ENCODE measurements around the gene SLC24A3.

SLC24A3 gene

GRCh38 chr20:19415786-19416185 is 203.3 kb downstream of the SLC24A3 start:
- peaks cover 0 to 8% of the 10 kb centered on the region in 2 donors for H3K4me1 ChIP-seq (ENCODE audit: control insufficient read depth in 1 of 2, insufficient read depth in 2 of 2, low read length in 2 of 2)
- H3K27me3 ChIP-seq (ENCODE audit: low read depth, low read length): no peaks in the 10 kb centered on the region
- H3K4me3 ChIP-seq (ENCODE audit: low read depth in 1 of 2, low read length in 2 of 2): no peak overlapping the region
- no peaks in the 10 kb centered on the region for H3K36me3 ChIP-seq (ENCODE audit: control insufficient read depth in 1 of 2, insufficient read depth in 2 of 2, low read length in 2 of 2)
- H3K27ac ChIP-seq (ENCODE audit: low read length): no peak overlapping the region
- no peaks in the 10 kb centered on the region for H3K9me3 ChIP-seq (ENCODE audit: control insufficient read depth in 1 of 2, low read length in 2 of 2)

DNA sequence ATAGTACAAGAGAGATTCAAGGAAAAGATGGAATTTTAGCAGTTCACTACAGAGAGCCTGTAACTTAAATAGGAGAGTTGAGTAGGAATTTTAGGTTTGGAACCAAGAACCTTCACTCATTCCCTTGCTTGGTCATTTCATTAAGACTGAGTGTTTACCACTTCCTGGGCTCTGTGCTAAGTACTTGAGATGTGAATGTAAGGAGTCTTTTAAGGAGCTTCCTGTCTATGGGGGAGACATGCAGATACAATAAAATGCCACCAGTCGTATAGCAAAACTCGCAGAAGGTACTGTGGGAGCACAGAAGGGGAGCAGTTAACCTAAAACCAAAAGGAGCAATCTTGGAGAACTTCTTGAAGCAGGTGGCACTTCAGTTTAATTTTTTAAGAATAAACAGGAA is 204.2 kb downstream of the SLC24A3 start:
- no peaks in the 10 kb centered on the region for H3K36me3 ChIP-seq (ENCODE audit: control insufficient read depth in 1 of 2, insufficient read depth in 2 of 2, low read length in 2 of 2)
- no peak overlapping the region for H3K27ac ChIP-seq (ENCODE audit: low read length)
- no peak overlapping the region for H3K4me3 ChIP-seq (ENCODE audit: low read depth in 1 of 2, low read length in 2 of 2)
- no peaks in the 10 kb centered on the region for H3K9me3 ChIP-seq (ENCODE audit: control insufficient read depth in 1 of 2, low read length in 2 of 2)
- no peaks in the 10 kb centered on the region for H3K27me3 ChIP-seq (ENCODE audit: low read depth, low read length)
- H3K4me1 ChIP-seq (ENCODE audit: control insufficient read depth in 1 of 2, insufficient read depth in 2 of 2, low read length in 2 of 2): peaks cover 0 to 8% of the 10 kb centered on the region in 2 donors

GRCh38 chr20:19419396-19419795 is 207.0 kb downstream of the SLC24A3 start:
- Histone ChIP-seq H3K36me3 (ENCODE audit: control insufficient read depth in 1 of 2, insufficient read depth in 2 of 2, low read length in 2 of 2) (no peaks in the 10 kb centered on the region), H3K9me3 (ENCODE audit: control insufficient read depth in 1 of 2, low read length in 2 of 2) (no peaks in the 10 kb centered on the region), H3K4me1 (ENCODE audit: control insufficient read depth in 1 of 2, insufficient read depth in 2 of 2, low read length in 2 of 2) (peaks cover 0 to 8% of the 10 kb centered on the region in 2 donors), H3K27me3 (ENCODE audit: low read depth, low read length) (no peaks in the 10 kb centered on the region), H3K4me3 (ENCODE audit: low read depth in 1 of 2, low read length in 2 of 2) (no peak overlapping the region), H3K27ac (ENCODE audit: low read length) (no peak overlapping the region)

GRCh38 chr20:19423097-19423899 is 210.9 kb downstream of the SLC24A3 start:
- Histone ChIP-seq H3K27me3 (ENCODE audit: low read depth, low read length) (no peaks in the 10 kb centered on the region), H3K4me3 (ENCODE audit: low read depth in 1 of 2, low read length in 2 of 2) (no peak overlapping the region), H3K9me3 (ENCODE audit: control insufficient read depth in 1 of 2, low read length in 2 of 2) (no peaks in the 10 kb centered on the region), H3K4me1 (ENCODE audit: control insufficient read depth in 1 of 2, insufficient read depth in 2 of 2, low read length in 2 of 2) (peaks cover 0 to 8% of the 10 kb centered on the region in 2 donors), H3K36me3 (ENCODE audit: control insufficient read depth in 1 of 2, insufficient read depth in 2 of 2, low read length in 2 of 2) (no peaks in the 10 kb centered on the region), H3K27ac (ENCODE audit: low read length) (no peak overlapping the region)

DNA sequence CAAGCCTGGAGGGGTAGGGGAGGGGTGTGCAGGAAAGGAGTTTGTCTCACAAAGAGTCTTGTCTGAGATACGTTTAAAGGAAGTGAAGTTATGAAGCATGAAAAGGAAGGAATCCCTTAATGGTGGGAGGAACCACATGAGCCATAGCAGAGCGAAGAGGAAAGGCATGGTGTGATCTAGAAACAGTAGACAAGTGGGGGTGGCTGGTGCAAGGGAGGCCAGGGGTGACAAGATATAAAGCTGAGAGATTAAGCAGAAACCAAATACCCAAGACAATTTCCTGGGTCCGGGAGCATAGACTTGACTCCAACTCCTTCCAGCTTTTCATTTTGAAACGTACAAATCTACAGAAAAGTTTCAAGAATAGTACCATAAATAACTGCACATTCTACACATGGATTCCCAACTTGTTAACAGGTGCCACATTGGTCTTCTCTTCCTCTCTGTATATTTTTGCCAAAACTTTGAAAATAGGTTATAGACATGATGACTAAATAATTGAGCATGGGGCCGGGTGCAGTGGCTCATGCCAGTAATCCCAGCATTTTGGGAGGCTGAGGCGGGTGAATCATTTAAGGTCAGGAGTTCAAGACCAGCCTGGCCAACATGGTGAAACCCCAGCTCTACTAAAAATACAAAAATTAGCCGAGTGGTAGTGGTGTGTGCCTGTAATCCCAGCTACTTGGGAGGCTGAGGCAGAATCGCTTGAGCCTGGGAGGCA is 211.6 kb downstream of the SLC24A3 start:
- no peaks in the 10 kb centered on the region for H3K36me3 ChIP-seq (ENCODE audit: control insufficient read depth in 1 of 2, insufficient read depth in 2 of 2, low read length in 2 of 2)
- no peaks in the 10 kb centered on the region for H3K27me3 ChIP-seq (ENCODE audit: low read depth, low read length)
- H3K4me3 ChIP-seq (ENCODE audit: low read depth in 1 of 2, low read length in 2 of 2): no peak overlapping the region
- H3K9me3 ChIP-seq (ENCODE audit: control insufficient read depth in 1 of 2, low read length in 2 of 2): no peaks in the 10 kb centered on the region
- H3K27ac ChIP-seq (ENCODE audit: low read length): no peak overlapping the region
- peaks cover 0 to 4% of the 10 kb centered on the region in 2 donors for H3K4me1 ChIP-seq (ENCODE audit: control insufficient read depth in 1 of 2, insufficient read depth in 2 of 2, low read length in 2 of 2)

DNA sequence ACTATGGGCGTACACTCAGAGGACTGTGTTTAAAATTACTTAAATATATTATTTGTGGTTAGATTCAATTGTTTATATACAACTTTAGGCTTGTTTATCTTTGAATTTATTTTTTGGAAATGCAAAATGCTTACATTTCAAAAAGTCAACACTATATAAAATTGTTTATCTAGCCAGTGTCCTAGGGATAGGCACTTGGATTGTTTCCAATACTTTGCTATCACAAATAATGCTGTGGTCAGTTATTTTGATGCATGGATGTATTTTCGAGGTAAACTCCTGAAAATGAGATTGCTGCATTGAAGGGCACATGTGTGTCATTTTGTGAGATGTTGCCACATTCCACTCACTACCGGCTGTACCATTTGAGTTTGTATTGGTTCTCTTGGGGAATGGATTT is 213.9 kb downstream of the SLC24A3 start:
- no peak overlapping the region for H3K27ac ChIP-seq (ENCODE audit: low read length)
- no peaks in the 10 kb centered on the region for H3K36me3 ChIP-seq (ENCODE audit: control insufficient read depth in 1 of 2, insufficient read depth in 2 of 2, low read length in 2 of 2)
- no peaks in the 10 kb centered on the region for H3K4me1 ChIP-seq (ENCODE audit: control insufficient read depth in 1 of 2, insufficient read depth in 2 of 2, low read length in 2 of 2)
- no peaks in the 10 kb centered on the region for H3K27me3 ChIP-seq (ENCODE audit: low read depth, low read length)
- no peak overlapping the region for H3K4me3 ChIP-seq (ENCODE audit: low read depth in 1 of 2, low read length in 2 of 2)
- no peaks in the 10 kb centered on the region for H3K9me3 ChIP-seq (ENCODE audit: control insufficient read depth in 1 of 2, low read length in 2 of 2)

GRCh38 chr20:19427480-19427879 is 215.0 kb downstream of the SLC24A3 start:
- Histone ChIP-seq H3K27ac (ENCODE audit: low read length) (no peak overlapping the region), H3K36me3 (ENCODE audit: control insufficient read depth in 1 of 2, insufficient read depth in 2 of 2, low read length in 2 of 2) (no peaks in the 10 kb centered on the region), H3K27me3 (ENCODE audit: low read depth, low read length) (no peaks in the 10 kb centered on the region), H3K9me3 (ENCODE audit: control insufficient read depth in 1 of 2, low read length in 2 of 2) (no peaks in the 10 kb centered on the region), H3K4me1 (ENCODE audit: control insufficient read depth in 1 of 2, insufficient read depth in 2 of 2, low read length in 2 of 2) (no peaks in the 10 kb centered on the region), H3K4me3 (ENCODE audit: low read depth in 1 of 2, low read length in 2 of 2) (no peak overlapping the region)

DNA sequence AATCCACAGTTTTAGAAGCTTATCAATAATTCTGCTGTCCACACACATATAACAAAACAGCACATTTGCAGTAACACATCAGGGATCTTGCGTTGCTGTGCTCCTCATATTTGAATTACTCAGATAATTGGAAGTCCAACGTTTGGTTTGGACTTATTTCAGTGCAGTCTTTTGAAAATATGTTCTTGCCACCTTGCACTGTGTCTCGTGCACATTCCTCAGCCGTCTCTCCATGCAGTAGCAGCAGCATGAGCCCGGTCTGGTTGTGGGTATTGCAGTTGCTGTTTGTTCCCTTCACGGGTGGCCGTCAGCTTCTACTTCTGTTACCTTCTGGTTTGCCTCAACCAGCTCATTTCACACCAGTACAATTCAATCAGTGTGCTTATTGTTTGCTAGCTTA is 215.5 kb downstream of the SLC24A3 start:
- no peak overlapping the region for H3K4me3 ChIP-seq (ENCODE audit: low read depth in 1 of 2, low read length in 2 of 2)
- no peaks in the 10 kb centered on the region for H3K36me3 ChIP-seq (ENCODE audit: control insufficient read depth in 1 of 2, insufficient read depth in 2 of 2, low read length in 2 of 2)

GRCh38 chr20:19428324-19428723 is 215.9 kb downstream of the SLC24A3 start:
- H3K36me3 ChIP-seq (ENCODE audit: control insufficient read depth in 1 of 2, insufficient read depth in 2 of 2, low read length in 2 of 2): no peaks in the 10 kb centered on the region
- no peak overlapping the region for H3K27ac ChIP-seq (ENCODE audit: low read length)
- H3K9me3 ChIP-seq (ENCODE audit: control insufficient read depth in 1 of 2, low read length in 2 of 2): no peaks in the 10 kb centered on the region
- no peaks in the 10 kb centered on the region for H3K27me3 ChIP-seq (ENCODE audit: low read depth, low read length)
- H3K4me3 ChIP-seq (ENCODE audit: low read depth in 1 of 2, low read length in 2 of 2): no peak overlapping the region
- no peaks in the 10 kb centered on the region for H3K4me1 ChIP-seq (ENCODE audit: control insufficient read depth in 1 of 2, insufficient read depth in 2 of 2, low read length in 2 of 2)

More for the DNA sequence above, 215.5 kb downstream of the SLC24A3 start:
- Histone ChIP-seq H3K27me3 (ENCODE audit: low read depth, low read length) (no peaks in the 10 kb centered on the region), H3K4me1 (ENCODE audit: control insufficient read depth in 1 of 2, insufficient read depth in 2 of 2, low read length in 2 of 2) (no peaks in the 10 kb centered on the region), H3K9me3 (ENCODE audit: control insufficient read depth in 1 of 2, low read length in 2 of 2) (no peaks in the 10 kb centered on the region), H3K27ac (ENCODE audit: low read length) (no peak overlapping the region)

- no peak overlapping the region for H3K4me3 ChIP-seq (ENCODE audit: low read depth in 1 of 2, low read length in 2 of 2)
- H3K4me1 ChIP-seq (ENCODE audit: control insufficient read depth in 1 of 2, insufficient read depth in 2 of 2, low read length in 2 of 2): no peaks in the 10 kb centered on the region
- H3K9me3 ChIP-seq (ENCODE audit: control insufficient read depth in 1 of 2, low read length in 2 of 2): no peaks in the 10 kb centered on the region
- no peaks in the 10 kb centered on the region for H3K27me3 ChIP-seq (ENCODE audit: low read depth, low read length)
- no peaks in the 10 kb centered on the region for H3K36me3 ChIP-seq (ENCODE audit: control insufficient read depth in 1 of 2, insufficient read depth in 2 of 2, low read length in 2 of 2)
- no peak overlapping the region for H3K27ac ChIP-seq (ENCODE audit: low read length)
These were observed 217.1 kb downstream of the SLC24A3 start for GRCh38 chr20:19429538-19429937.

DNA sequence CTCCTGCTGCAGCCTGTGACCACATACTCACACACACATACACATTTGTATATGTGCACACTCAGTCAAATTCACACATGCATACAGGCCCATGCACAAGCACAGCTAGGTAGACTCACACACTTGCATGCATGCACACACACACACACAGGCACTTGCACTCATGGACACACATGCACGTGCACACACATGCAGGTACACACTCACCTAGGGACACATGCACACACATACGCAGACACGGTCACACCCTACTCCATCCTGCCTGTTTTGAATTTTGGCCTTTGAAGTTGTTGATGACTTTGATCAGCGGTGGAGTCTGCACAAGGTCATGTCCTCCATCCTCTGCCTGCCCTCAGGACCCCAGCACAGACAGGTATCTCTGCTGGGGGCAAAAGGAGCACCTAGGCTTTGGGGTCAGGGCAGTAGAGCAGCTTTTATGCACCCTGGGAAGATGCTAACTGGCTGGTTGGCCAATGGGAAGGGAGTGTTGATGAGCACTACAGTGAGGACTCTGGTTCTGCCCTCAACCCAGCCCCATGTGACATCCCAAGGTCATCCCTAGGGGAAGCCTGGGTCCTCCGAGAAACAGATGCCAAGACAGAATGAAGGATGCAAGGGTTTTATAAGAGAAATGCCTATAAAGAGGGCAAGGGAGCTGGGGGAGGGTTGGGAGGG is 218.3 kb downstream of the SLC24A3 start:
- Histone ChIP-seq H3K4me3 (ENCODE audit: low read depth in 1 of 2, low read length in 2 of 2) (no peak overlapping the region), H3K27ac (ENCODE audit: low read length) (no peak overlapping the region), H3K36me3 (ENCODE audit: control insufficient read depth in 1 of 2, insufficient read depth in 2 of 2, low read length in 2 of 2) (no peaks in the 10 kb centered on the region), H3K27me3 (ENCODE audit: low read depth, low read length) (no peaks in the 10 kb centered on the region), H3K4me1 (ENCODE audit: control insufficient read depth in 1 of 2, insufficient read depth in 2 of 2, low read length in 2 of 2) (no peaks in the 10 kb centered on the region), H3K9me3 (ENCODE audit: control insufficient read depth in 1 of 2, low read length in 2 of 2) (no peaks in the 10 kb centered on the region)

Measured in muscle layer of duodenum (tissue), 2 donors.